ENCODE results near the gene DTD1.

GRCh38 chr20:18657575-18657974 lies 69.7 kb downstream of the DTD1 start:
- TF ChIP-seq POLR2AphosphoS5 (IDR thresholded peaks at IDR 0.05; ENCODE audit: low read depth, low read length) (no peak), TAF1 (IDR thresholded peaks at IDR 0.05; ENCODE audit: borderline replicate concordance, low read depth, low read length) (no peak), CTCF (IDR thresholded peaks at IDR 0.05) (no peak), PBX3 (IDR thresholded peaks at IDR 0.05) (no peak), EZH2phosphoT487 (IDR thresholded peaks at IDR 0.05; ENCODE audit: borderline replicate concordance, low read depth) (no peak), MEF2A (IDR thresholded peaks at IDR 0.05; ENCODE audit: borderline replicate concordance, low read depth) (no peak), USF2 (IDR thresholded peaks at IDR 0.05; ENCODE audit: borderline replicate concordance, low read depth, low read length) (no peak), ZBTB33 (IDR thresholded peaks at IDR 0.05; ENCODE audit: borderline replicate concordance, low read depth) (no peak)
